HG03135 (cell line): Measurements from ENCODE around the gene VAC14.

ENCODE experiments used
- ATAC-seq: cut with Tn5 transposase; IDR thresholded peaks from one replicate; pipeline ENCODE4 v1.9.1; 2021; ENCODE audit warnings: mild to moderate bottlenecking, moderate library complexity; ENCODE audit not compliant: unreplicated experiment

VAC14 gene

GRCh38 chr16:70765491-70765890 is 35.5 kb downstream of the VAC14 start:
- no peak for ATAC-seq

DNA sequence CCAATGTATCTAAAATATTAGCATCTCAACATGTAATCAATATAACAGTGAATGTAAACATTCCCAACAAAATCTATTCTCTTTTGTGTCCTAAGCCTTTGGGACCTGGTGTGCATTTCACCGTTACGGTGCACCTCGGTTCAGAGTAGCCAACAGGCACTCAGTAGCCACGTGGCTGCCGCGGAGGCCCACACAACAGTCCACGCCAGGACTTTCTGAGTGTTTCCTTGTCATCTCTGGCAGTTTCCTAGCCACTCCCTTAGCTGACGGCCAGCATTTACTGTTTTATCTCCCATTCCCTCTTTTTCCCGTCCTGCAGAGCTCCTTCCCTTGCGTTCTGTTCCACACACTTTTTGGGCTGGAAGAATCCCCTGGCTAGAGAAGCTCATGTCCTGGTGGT is 36.3 kb downstream of the VAC14 start:
- ATAC-seq, result no peak

- ATAC-seq, result no peak
Measured at GRCh38 chr16:70760221-70760620, 40.7 kb downstream of the VAC14 start.

DNA sequence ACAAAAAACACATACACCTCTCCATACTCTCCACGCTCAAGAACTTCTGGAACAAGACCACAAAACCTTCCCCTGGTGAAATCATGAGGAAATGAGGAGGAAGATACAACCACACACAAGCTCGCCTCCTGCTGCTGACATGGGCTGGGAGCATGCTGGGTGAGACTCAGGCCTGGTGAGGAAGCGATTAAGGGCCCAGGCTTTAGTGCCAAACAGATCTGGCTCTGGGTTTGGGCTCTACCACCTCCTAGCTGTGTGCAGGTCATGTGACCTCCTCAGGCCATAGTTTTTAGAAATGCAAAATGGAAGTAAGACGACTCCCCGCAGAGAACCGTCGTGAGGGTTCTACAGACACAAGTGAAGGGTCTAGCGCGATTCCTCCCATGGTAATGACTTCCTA is 41.3 kb downstream of the VAC14 start:
- ATAC-seq, result no peak

- no peak for ATAC-seq
Measured at GRCh38 chr16:70758786-70759185, 42.2 kb downstream of the VAC14 start.

DNA sequence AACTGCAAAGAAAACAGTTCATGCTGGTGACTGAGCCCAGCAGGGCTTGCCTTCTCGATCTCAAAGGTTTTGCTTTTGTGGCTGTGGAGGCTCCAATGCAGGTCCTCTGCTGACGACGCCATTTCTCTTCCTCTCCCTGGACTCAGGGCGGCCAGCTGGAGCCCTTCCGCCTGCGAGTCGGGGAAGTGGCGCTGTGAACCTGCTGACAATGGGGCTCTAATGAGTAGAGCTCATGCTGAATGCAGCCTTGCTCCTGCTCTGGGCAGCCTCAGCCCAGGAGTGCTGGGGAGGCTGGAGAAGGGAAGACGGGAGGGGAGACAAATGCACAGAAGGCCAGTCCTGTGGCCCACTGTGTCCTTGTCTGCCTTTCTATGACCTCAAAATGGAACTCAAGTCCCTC is 43.8 kb downstream of the VAC14 start:
- ATAC-seq, result no peak

- ATAC-seq, result no peak
Measured at GRCh38 chr16:70756071-70756470, 44.9 kb downstream of the VAC14 start.

DNA sequence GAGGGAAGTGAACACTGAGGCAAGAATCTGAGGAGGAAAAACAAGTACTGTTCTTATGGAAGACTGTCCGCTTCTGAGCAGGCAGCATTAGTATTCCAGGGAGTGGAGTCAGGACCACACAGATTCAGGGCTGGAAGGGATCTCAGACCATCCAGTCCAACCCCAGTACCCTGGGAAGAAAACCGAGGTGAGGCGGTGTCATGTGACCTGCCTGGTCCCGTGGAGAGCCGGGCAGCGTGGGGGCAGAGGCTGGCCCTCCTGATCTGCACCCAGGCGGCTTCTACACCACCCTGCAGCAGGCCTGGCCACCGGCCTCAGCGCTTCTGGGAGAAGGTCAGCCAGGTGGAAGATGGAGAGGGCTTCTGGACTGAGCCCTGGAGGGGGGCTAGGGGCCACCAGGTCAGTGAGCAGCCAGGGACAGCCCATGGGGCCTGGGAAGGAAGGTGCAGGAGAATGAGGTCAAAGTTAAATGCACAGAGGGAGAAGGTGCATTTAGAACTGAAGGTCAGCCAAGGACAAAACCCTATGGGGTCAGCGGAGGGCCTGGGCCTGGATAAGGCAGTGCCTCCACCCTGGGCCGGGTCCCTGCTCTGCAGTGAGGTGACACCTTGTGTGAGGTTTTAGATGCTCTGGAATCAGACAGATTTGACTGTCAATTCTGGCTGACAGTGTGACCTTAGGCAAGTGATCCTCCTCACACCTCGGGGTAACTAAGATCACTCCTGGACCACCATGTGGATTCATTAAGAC is 45.9 kb downstream of the VAC14 start:
- ATAC-seq, result no peak

- no peak for ATAC-seq
Measured at GRCh38 chr16:70754371-70754770, 46.6 kb downstream of the VAC14 start.

GRCh38 chr16:70753694-70754325 is 47.1 kb downstream of the VAC14 start:
- no peak for ATAC-seq

- ATAC-seq, result no peak
Measured at GRCh38 chr16:70753228-70753627, 47.7 kb downstream of the VAC14 start.

DNA sequence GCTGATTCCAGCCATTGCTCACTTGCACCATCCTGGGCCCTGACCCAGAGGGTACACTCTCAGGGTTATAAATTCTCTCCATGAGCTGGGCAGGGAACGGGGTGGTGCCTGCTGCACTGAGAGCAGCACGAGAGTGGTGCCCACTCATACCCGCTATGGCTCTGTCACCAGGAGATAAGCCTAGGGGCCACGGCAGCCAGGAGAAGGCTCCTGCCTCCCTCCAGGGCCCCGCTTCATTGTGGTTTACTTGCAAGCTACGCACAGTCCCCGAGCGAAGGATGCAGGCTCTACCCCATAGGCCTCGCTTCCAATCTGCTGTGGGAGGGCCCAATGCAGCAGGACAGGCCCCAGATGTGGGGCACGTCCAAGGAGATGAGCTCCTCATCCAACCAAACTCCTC is 48.5 kb downstream of the VAC14 start:
- no peak for ATAC-seq

- no peak for ATAC-seq
Measured at GRCh38 chr16:70751593-70751992, 49.4 kb downstream of the VAC14 start.

DNA sequence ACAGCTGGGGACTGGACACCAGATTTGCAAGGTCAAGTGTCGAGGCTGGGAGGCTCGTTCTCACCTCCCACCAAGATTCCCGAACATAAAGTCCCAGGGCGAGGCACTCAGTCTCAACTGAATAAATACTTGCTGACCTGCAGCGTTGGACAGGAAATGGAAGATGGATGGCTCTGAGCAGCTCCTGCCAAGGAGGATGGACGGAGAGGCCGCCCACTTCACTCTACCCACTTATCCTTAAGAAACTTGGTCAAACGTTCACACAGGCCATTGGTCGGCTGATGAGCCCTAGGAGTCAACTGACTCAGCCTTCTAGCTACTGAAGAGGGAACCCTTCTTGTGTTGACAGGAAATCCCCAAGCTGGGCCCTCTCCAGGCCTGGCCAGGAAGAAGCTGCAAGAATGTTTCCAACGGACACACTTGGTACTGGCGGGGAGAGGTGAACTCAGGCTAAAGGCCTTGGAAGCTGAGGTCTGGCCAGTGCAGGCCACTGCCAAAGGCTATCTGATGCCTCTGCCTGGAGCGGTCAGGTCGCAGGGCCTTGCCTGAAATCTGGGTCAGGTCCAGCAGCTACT is 50.0 kb downstream of the VAC14 start:
- no peak for ATAC-seq

GRCh38 chr16:70749681-70750601 is 51.0 kb downstream of the VAC14 start:
- no peak for ATAC-seq

DNA sequence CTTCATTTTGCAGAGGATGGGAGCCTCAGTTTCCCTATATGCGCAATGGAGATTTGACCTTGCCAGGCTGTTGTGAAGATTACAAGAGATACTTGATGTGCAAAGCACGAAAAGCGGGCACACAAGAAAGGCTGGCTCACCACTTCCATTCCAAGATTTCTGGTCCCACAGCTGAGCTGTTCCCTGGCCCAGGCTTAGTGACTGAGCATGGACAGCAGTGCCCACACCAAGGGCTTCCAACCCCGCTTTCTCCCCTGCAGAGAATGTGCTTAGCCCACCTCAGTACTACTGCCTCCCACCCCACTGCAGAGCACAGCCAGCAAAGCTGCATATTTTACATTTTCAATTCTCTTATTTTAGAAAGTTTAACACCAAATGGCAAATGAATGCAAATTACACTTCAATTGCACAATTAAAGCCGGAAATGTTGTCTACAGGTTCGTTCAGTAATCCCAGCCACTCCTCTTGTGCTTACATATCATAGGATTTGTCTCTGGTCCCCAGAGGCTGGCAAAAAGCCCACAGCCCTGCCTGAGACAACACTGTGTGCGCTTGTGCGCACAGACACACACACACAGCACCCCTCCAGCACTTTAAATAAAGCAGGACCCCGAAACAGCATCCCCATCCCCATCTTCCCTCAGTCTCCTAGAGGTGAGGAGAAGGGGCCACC is 51.8 kb downstream of the VAC14 start:
- no peak for ATAC-seq

DNA sequence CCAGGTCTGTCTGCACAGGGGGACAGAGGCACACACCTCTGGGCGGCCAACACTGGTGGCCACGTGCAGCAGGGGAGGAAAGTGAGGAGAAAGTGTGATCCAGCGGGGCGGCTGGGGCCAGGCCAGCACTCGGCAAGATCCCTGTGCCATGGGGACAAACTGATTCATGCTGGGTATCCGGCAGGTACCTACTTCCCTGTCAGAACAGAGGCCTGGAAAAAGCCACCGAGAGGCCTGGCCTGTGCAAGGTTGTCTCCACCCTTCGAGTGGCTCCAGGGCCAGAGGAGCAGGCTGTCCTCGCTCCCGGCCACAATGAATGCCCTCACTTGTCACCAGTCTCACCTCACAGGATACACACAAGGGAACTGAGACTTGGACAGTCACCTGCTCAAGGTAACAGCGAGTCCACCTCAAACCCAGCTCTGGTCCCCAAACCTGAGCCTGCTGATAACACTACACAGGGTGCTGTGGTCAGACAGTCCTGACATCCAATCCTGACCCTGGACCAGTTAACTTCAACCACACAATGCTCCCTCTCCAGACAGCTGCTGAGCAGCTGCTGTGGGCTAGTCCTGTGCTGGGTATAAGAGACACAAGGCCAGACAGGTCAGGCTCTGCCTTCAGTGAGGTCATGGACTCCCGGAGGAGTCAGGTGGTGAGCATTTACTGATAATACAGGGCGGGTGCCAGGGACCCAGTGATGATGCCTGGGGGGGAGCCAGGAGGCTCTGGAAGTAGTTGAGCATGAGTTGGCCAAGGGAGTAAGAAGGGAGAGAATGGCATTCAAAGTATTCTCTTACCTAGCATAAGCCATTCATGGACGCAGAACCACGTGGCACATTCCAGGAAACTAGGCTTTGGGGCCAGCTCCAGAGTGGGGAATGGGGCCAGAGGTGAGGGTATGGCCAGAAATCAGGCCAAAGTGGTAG is 53.0 kb downstream of the VAC14 start:
- ATAC-seq, result no peak

DNA sequence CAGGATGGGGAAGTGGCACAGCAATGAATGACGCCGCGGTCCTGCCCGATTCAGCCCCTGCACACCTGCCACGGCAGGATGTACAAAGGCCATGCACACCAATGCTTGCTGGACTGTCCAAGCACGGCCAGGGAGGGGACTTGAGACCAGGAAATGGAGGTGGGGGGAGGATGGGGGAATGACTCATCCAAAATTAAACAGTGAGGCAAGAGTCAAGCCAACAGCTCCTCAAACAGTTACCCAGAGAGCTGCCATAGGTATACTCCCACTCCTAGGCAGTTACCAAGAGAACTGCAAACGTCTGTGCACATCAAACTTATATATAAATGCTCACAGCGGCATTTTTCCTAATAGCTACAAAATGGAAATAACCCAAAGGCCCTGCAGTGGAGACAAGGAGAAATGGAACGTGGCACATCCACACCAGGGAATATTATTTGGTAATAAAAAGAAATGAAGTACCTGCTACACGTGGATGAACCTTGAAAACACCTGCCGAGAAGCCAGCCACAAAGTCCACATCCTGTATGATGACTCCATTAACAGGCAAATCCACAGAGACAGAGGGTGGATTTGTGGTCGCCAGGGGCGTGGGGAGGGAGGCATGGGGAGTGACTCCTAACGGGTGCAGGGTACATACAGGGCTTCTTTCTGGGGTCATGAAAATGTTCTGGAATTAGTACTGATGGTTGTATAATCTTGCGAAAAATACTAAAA is 54.1 kb downstream of the VAC14 start:
- no peak for ATAC-seq
